NCI-H2029 treated with DMSO at 0.1 percent for 48 hours (cell line): ENCODE measurements around the gene HNMT.
"Not testable (repeated sequence)": the region's sequence is repeated elsewhere in the genome, so short reads cannot be mapped to it uniquely, and the experiment has no call there.

ENCODE experiments used
- DNase-seq: peaks from one replicate; lab custom pipeline; 2025; lab: John Stamatoyannopoulos, UW

The HNMT gene

GRCh38 chr2:138043588-138043987 is 79.3 kb downstream of the HNMT start:
- not testable (repeated sequence) for DNase-seq

GRCh38 chr2:138058427-138058826 is 94.2 kb downstream of the HNMT start:
- no peak for DNase-seq

- peak; percentile 12 for DNase-seq
Measured at GRCh38 chr2:138059487-138060300, 95.4 kb downstream of the HNMT start.

- no peak for DNase-seq
Measured at GRCh38 chr2:138060301-138060635, 96.0 kb downstream of the HNMT start.

- no peak for DNase-seq
Measured at GRCh38 chr2:138061961-138062360, 97.7 kb downstream of the HNMT start.

- no peak for DNase-seq
Measured at GRCh38 chr2:138063181-138063580, 98.9 kb downstream of the HNMT start.
